Inflammatory macrophage treated with lipopolysaccharide for 1 hour (primary cell): ENCODE data around the gene KMO.

Experiments
- DNase-seq, 2 donors: peaks; one replicate each; pipeline ENCODE4 v3.0.0-alpha.2; 2020 to 2022

KMO gene

GRCh38 chr1:241598249-241598648 lies 66.1 kb downstream of the KMO start:
- no peak for DNase-seq

GRCh38 chr1:241600496-241600901 lies 68.3 kb downstream of the KMO start:
- peak; percentile 51 to 60 for DNase-seq

GRCh38 chr1:241603731-241604245 lies 71.6 kb downstream of the KMO start:
- DNase-seq = peak; percentile 85 to 94

GRCh38 chr1:241605146-241605805 lies 73.1 kb downstream of the KMO start:
- peak; percentile 36 to 37 for DNase-seq

GRCh38 chr1:241606544-241606943 lies 74.4 kb downstream of the KMO start:
- DNase-seq = no peak

GRCh38 chr1:241607497-241607896 lies 75.3 kb downstream of the KMO start:
- no peak for DNase-seq

- DNase-seq = peak; percentile 57 to 84
These were observed 76.3 kb downstream of the KMO start for GRCh38 chr1:241608379-241609033.

- DNase-seq = no peak
These were observed 78.1 kb downstream of the KMO start for GRCh38 chr1:241610056-241610815.

- peak; percentile 73 to 79 for DNase-seq
These were observed 78.9 kb downstream of the KMO start for GRCh38 chr1:241611063-241611462.

- peak; percentile 42 to 43 for DNase-seq
These were observed 79.6 kb downstream of the KMO start for GRCh38 chr1:241611736-241612135.

GRCh38 chr1:241612533-241613477 lies 80.6 kb downstream of the KMO start:
- DNase-seq = peak; percentile 93 to 98

- no peak for DNase-seq
These were observed 82.0 kb downstream of the KMO start for GRCh38 chr1:241614144-241614543.

- DNase-seq = no peak
These were observed 82.4 kb downstream of the KMO start for GRCh38 chr1:241614572-241614971.

GRCh38 chr1:241615043-241615974 lies 83.1 kb downstream of the KMO start:
- DNase-seq = no peak

GRCh38 chr1:241617426-241617825 lies 85.2 kb downstream of the KMO start:
- no peak for DNase-seq

GRCh38 chr1:241622669-241623068 lies 90.5 kb downstream of the KMO start:
- peak; percentile 51 to 90 for DNase-seq

GRCh38 chr1:241624935-241625334 lies 92.8 kb downstream of the KMO start:
- DNase-seq = no peak

GRCh38 chr1:241627453-241628259 lies 95.5 kb downstream of the KMO start:
- peak; percentile 61 to 77 for DNase-seq

- DNase-seq = no peak
These were observed 97.8 kb downstream of the KMO start for GRCh38 chr1:241630005-241630404.

GRCh38 chr1:241630476-241630875 lies 98.3 kb downstream of the KMO start:
- no peak for DNase-seq
